NCI-H748 treated with DMSO at 0.1 percent for 48 hours (cell line): ENCODE data around the gene DUSP28.

ENCODE experiments used
- DNase-seq: peaks from one replicate; lab custom pipeline; 2025; lab: John Stamatoyannopoulos, UW

DUSP28 gene

DNA sequence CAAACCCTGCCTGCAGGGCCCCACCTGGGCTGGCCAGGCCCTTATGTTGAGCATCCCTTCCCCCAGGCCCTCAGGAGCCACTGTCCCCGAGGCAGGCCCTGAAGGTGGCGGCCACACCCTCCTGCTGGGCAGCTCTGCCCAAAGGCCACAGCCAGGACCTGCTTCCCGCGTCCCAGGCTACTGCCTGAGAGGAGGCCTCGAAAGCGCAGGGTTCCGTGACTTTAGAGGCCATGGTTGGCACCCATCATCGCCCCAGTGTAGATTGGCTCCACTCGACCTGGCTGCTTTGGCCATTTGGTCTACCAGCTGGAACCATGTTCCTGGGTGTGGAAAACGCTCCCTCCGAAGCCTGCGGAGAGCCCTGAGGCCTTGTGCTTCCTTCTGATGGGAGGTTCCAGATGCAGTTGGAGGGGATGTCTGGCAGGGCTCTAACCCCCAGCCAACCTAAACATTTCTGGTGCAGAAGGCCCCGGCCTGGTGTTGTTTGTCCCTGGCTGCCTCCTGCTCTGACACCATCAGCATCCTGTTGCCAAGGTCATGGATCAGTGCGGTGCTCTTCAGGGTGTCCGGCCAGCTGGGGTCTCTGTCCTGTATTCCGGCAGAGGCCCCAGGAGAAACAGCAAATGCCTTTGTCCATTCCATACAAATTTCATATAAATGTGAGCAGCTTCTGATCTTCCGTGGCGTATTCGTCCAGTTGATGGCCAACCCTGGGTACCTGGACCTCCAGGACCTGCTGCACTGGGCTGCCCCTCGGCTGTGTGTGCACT lies 41.1 kb downstream of the DUSP28 start:
- no peak for DNase-seq

DNA sequence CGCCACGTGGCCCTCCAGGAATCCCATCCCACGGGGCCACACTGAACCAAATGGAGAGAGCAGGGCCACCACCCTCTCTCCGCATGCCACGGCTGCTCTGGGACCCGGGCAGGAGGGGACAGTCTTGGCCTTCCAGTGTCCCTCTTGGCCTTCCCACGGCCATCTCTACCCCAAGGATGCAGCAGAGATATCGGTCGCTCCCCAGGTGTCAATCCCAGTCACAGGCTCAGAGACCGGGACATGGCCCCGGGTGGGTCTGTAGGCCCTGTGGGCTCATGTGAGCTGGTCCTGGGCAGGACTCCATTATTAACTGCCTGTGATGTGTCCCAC lies 41.6 kb downstream of the DUSP28 start:
- DNase-seq = no peak

DNA sequence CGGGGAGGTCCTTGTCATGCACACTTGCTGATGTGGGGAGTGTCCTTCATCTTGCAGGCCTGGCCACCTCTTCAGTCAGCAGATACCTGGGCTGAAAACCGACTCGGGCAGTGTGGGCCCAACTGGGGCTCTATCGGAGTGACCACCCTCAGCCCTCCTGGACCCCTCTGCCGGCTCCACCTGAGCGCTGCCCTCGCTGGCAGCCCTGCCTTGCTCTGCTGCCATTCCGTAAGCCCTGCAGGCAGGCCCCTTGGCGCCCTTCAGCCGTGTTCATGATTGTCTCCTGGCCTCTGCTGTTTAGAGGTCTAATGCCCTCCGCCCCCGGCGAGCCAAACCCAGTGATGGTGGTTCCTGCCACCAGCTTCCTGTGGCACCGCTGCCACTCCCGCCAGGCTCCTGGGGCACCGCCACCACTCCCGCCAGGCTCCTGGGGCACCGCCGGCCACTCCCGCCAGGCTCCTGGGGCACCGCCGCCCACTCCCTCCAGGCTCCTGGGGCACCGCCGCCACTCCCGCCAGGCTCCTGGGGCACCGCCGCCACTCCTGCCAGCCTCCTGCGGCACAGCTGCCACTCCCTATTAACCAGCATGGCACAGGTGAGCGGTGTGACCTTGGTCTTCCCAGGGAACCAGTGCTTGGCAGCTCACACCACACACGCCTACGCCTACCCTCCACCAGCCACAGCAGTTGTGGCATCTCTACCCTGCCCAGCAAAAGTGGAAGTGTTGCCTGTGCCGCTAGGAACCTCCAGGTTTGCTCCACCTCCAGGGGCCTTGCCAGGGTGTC lies 42.3 kb downstream of the DUSP28 start:
- no peak for DNase-seq

DNA sequence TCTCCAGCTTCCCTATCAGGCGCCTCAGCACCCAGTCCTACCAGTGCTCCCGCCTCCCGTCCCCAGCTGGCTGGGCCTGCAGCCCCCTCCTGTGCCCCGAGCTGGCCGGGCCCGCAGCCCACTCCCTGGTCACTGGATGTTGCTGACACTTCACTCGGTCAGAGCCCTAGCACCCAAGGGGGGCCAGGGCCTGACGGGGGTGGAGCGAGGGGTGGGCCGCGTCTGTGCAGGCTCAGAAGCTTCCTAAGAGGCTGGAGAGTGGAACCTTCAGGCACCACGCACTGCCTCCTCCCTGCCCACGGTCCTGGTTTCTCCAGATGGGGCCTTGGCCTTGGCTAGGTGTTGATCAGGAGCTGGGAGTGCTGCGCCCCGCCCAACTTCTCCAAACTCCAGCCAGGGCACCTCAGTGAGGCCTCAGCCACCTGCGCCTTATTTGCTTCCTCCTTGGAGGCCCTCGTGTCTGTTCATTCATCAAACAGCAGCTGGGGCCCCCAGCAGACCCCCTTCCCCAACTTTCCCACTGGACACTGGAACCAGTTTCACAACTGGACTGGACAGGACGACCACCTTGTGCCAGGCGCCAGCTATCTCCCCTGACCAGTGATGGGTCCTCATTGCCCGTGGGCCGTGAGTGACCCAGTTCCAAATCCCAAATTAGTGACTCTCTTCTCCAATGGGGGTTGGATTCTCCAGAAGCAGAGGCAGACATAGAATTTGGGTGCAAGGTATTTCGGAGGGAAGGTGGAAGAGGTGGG lies 43.1 kb downstream of the DUSP28 start:
- DNase-seq = no peak

DNA sequence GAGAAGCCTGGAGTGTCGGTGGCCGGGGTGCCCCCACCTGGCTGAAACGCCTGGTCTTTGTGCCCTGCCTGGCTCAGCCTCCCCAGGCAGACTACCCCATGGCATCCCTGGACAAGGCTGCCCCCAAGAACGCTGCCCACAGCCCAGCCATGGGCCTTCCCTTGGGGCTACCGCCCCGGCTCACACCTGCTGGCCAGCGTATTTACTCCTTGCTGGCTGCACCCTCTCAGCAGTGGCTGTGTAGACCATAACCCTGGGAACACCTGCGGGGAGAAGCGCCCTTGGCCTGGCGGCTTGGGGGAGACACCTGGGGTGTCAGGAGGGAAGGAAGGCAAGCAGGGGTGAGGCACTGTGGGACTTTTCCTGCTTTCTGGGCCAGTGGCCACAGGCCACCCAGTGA lies 43.7 kb downstream of the DUSP28 start:
- no peak for DNase-seq

DNA sequence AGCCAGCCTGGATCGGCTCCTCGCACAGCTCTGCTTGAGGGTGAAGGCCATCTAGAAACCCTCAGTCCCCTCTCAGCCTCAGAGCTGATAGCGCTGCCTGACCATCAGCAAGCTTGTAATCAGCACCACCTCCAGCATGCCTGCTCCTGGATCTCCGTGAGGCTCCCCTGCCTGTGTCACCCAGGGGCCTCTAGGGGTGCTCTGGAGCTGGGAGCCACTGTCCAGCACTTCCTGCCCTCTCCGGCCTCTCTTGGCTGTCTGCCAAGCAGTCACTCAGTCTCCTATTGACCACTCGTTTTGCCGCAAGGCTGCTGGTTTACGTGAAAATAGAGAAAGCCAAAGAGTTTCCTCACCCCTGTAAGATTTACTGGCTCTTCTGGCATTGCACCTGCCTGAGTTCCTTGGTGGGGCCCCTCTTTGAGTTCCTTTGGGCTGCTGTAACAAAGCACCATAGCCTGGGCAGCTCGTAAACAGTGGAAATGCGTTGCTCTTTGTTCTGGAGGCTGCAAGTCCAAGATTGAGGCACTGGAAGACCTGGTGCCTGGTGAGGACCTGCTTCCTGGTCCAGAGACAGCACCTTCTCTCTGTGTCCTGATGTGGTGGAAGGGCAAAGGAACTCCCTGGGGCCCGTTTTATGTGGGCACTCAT lies 44.3 kb downstream of the DUSP28 start:
- DNase-seq = peak; percentile 28

DNA sequence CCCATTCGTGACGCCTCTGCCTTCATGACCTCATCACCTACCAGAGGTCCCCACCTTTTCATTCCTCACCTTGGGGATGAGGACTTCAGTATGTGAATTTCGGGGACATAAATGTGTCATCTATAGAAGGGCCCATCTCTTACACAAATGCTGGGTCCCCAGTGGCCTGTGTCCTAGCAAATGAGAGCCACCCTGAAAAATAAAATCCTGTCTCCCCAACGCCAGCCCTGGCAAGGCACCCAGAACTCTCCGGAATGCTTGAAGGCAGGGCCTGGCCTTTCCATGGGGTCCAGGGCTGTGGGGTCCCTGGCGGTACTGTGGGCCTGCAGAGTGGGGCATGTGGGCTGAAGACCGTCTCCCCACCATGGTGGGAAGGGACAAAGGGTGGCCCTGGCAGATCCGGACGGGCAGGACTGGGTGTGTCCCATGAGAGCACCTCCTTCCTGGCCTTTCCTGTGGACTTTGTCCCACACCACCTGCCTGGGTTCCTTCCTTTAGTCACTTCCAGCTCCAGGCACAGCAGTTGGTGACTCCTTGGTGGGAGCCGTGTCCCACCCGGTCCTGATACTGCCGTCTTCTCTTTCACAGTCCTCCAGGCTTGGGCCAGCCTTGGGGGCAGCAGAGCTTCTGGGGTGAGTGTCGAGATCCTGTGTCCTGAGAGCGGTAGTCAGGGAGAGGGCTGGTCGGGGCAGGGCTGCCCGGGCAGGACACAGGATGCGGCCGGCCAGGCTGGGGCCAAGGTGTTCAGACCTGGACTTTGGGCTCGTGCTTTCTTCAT lies 45.0 kb downstream of the DUSP28 start:
- no peak for DNase-seq

DNA sequence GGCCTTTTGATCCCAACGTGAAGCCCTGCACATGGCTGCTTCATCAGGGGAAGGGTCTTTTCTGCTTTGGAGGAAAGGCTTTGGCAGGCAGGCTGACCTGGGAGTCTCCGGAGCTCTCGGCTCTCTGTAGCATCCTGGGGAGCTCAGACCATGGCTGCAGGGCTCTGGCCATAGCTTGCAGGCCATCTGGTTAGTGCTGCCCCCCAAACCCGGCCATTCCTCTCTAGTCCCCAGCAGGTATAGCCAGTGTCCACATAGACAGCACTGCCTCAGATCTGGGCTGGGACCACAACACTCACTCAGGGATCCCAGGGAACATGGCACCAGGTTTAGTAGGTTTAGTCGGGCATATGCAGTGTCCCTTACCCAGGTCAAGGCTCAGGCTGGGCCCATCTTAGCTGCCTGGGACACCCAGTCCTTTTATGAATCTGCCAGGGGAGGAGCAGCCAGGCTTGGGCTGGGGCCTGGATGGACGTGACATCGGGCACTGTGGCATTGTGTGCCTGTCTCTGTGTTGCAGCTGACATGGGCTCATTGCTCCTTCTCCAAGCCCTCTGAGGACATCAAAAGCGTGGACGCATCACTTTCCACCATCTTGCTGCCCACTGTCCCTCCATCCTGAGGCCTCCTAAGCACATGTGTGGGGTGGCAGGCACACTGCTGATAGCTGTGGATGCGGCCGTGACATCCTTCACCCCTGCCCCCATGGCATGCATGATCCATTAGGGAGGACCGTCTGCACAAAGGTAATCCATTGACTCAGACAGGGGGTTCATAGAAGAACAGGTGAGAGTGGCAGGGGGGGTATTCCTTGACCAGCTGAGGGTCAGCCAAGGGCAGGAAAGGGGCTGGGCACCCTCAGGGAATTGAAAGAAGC lies 45.9 kb downstream of the DUSP28 start:
- DNase-seq = no peak

DNA sequence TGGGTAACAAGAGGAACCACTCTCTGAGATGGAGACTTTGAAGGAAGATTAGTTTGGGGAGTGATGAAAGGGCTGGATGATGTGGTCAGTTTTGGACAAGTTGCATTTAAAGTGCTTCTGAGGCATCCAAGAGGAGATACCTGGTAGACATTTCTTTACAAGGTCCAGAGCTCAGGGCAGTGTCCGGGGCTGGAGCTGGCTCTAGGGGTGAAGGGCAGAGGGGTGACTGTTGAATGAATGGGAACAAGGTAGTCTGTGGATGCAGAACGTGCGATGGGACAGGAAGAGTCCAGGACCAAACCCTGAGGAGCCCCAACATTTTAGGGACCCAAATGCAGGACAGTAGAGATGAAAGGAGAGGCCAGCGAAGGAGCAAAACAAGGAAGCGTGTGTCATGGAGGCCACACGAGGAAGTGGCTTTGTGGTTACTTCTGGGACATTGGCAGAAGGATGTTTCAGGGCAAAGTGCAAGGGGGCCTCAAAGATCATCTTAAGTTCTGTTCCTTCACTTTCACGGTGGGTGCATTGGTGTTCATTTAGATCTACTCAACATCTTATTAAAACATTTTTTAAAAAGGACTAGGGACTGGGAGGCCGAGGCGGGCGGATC lies 51.5 kb downstream of the DUSP28 start:
- DNase-seq = no peak
